ENCODE data around the gene BAZ2B.

BAZ2B gene

DNA sequence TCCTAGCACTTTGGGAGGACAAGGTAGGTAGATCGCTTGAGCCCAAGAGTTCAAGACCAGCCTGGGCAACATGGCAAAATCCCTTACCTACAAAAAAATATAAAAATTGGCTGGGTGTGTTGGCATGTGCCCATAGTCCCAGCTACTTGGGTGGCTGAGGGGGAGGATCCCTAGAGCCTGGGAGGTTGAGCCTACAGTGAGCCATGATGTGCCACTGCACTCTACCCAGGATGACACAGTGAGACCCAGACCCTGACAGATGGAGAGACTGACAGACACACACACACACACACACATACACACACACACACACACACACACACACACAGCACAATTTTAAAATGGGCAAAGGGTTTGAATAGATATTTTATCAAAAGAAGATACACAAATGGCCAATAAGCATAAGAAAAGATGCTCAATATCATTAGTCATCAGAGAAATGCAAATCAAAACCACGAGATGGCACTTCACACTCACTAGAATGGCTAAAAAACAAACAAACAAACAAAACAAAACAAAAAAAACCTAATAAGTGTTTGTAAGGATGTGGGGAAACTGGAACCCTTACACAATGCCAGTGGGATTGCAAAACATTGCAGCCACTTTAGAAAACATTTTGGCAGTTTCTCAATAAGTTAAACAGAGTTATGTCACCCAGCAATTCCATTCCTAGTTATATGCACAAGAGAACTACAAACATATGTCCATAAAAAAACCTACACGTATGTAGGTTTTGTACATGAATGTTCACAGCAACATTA, 42.3 kb downstream of the BAZ2B start:
- no peak for DNase-seq

- no peak for DNase-seq
Observed at GRCh38 chr2:159573294-159573693, 43.1 kb downstream of the BAZ2B start.

DNA sequence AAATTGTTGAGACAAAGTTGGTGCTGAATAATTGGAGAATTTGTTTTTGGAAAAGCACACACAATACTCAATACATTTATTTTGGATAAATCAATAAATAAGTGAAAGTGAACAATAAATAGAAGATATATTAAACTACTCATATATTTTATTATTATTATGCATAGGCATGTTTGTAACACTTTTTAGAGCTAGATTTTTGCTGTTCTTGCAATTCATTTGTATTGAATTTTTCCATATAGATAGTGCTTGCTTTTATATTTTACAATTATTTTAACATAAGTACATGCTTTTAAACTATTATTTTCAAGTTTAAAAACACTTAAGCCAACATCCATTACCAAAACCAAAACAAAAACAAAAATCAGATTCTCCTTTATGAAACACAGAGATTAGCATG, 43.9 kb downstream of the BAZ2B start:
- DNase-seq: no peak

DNA sequence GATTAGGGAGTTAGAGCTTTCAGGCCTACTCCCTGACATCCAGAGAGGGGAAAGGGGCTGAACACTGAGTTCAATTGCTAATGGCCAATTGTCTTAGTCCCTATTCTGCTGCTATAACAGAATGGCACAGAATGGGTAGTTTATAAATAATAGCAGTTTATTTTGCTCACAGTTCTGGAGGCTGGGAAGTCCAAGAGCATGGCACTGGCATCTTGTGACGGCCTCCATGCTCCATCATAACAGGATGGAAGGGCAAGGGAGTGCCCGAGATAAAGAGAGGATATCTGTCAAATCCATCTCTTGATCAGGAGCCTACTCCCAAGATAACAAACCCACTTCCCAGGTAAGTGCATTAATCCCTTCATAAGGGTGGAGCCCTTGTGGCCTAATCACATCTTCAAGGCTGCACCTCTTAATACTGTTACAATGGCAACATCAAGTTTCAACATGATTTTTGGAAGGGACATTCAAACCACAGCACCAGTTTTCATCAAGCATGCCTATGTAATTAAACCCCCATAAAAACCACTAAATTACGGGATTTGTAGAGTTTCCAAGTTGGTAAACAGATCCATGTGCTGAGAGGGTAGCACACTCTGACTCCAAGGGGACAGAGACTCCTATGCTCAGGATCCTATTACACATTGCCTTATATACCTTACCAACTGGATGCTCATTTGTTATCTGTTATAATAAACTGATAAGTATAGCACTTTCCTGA, 44.6 kb downstream of the BAZ2B start:
- no peak for DNase-seq

- DNase-seq: no peak
Observed at GRCh38 chr2:159564081-159564480, 52.3 kb downstream of the BAZ2B start.

DNA sequence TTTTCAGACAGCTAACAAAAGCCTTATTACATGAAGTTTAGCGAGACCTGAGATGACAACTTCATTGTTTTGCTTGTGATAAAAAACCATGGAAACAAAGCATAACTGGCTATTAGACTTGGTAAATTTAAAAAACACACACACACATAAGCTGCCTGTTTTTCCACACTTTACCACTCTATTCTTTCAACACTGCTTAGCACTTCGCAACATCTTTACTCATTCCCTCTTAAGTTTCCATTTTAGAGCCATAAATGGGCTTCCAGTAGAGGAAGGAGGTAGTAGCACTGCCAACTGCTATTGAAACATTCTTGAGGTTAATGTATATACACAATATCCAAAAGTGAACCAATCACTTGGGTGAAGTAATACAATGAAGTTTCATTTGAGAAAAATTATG, 54.1 kb downstream of the BAZ2B start:
- DNase-seq: no peak

- no peak for DNase-seq
Observed at GRCh38 chr2:159561786-159562185, 54.6 kb downstream of the BAZ2B start.

DNA sequence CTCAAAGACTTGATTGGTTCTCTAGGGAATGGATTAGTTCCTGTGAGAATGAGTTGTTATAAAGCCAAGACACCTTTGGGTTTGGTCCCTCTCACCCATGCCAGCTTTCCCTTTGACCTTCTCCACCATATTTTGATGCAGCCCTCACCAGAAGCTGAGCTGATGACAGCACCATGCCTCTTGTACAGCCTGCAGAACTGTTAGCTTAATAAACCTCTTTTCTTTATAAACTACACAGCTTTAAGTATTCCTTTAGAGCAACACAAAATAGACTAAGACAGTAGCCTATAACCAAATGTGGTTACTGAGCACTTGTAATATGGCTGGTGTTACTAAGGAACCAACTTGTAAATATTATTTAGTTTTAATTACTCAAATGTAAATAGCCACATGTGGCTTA, 55.1 kb downstream of the BAZ2B start:
- DNase-seq: no peak

DNA sequence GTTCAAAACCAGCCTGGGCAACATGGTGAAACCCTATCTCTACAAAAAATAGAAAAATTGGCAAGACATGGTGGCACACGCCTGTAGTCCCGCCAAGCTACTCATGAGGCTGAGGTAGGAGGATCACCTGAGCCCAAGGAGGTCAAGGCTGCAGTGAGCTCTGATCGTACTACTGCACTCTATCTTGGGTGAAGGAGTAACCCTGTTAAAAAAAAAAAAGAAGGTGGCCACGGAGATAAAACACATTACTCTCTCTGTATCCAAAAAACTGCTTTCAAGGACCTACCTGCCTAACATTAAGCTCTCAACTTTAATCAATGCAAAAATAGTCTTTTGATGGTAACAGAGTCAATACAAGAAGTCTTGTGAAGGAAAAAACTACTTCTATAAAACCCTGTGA, 57.3 kb downstream of the BAZ2B start:
- DNase-seq: no peak

DNA sequence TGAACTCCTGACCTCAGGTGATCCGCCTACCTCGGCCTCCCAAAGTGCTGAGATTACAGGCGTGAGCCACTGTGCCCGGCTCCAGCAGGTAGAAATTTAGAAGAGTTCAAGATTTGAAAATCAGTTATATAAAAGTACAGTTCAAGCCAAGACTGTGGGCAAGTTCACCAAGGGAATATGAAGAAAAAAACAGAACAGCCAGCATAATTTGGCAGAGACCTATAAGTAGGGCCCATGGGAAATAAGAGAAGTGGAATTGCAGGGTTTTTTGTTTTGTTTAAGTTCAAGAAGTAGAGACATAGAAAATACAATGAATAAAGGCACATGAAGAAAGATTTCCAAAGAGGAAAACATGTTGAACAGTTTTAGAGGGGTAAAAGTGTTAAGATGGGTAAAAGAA, 57.9 kb downstream of the BAZ2B start:
- no peak for DNase-seq

DNA sequence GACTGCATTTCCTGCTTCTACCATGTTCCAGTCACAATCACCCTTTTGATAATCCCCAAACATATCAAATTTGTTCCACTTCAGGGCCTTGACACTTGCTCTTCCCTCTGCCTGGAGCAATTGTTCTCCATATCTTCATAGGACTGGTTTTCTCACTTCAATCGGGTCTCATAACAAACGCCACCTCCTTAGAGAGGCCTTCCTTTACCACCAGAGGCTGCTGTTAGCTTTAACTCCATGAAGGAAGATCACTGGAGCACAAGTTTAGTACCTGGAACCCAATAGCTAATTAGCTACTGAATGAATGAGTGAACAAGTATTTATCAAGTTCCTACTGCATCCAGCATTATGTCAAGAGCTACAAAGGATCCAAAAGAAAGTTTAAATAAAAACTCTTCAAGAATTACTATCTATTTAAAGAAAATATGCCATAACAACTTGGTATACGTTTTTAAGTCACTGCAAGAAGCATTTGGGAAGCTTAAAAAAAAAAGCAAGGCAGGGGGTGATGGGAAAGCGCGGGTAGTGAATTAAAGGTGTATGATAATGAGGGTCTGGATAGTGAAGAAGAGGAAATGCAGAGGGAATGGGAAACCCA, 58.8 kb downstream of the BAZ2B start:
- DNase-seq: no peak

DNA sequence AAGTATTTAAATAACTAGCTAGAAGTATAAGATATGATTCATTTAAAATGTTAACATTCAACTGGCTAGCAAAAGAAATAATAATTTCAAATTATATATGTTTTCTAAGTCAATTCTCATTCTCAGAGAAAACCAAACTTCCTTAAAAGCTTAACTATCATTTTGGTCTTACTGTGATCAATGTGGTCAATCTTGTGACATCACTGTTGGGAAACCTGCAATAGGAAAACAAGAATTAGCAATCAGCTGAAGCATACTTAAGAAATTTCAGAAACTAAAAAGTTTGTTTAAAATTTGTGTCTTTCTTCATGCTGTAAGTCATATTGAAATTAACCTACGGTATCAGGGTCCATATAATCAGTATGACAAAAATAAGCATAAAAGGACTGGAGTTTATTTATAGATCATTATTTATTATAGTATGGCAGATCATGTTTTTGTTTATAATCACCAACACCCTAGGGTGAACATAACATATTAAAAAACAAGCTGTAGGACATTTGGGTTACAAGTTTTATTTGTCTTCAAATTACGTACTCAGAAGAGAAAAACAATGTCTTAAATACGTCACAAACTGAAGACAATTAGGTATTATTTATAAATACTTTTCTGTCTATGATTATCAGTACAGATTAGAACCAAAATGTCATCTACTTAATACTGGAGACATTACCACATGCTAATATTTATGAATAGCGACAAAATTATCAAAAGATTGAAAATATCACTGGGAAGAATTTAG, 60.5 kb downstream of the BAZ2B start:
- no peak for DNase-seq

DNA sequence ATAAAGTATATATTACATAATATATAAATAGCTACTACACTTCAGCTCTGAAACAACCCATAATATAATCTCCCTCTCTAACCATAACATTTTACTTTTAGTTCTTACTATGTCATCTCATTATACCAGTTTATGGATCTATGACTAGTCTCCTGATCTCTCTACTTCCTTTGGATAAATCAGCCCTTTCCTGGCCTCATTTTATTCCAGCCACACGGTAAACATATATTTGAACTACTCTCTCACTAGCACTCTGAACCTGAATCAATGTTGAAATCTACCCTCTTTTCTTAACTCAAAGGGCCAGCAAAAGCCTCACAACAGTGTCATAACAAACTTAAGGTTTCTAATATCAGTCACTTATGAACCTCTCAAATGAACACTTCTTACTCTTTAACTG, 62.6 kb downstream of the BAZ2B start:
- no peak for DNase-seq

GRCh38 chr2:159551806-159552205, 64.5 kb downstream of the BAZ2B start:
- DNase-seq: no peak

DNA sequence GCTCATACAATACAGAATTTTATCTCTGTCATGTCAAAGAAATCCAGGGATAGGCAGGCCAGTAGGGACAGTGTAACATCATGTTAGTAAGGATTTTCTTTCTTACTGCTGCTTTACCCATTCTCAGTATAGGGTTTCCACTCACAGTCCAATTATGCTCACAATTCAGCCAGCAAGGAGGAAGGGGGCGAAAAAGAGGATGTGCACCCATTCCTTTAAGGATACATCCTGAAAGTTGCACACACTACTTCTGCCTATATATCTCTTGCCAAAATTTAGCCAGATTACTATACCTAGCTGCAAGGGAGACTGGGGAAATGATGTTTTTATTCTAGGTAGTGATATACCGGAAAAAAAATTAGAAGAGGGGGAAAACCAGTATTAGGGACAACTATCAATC, 66.1 kb downstream of the BAZ2B start:
- DNase-seq: no peak

DNA sequence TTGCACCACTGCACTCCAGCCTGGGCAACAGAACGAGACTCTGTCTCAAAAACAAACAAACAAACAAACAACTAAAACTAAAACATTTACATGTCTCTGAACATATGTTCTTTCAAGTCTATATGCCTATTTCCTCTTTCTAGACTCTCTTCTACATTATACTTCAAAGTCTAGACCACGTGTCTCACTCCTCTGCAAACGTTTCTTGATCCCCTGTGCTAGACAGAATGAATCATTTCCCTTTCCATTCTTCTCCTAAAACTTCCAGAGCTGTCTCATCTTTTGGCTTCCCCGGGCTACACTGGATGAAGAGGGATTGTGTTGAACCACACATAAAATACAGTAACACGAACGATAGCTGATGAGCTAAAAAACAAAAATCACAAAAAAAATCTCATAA, 67.1 kb downstream of the BAZ2B start:
- DNase-seq: no peak

DNA sequence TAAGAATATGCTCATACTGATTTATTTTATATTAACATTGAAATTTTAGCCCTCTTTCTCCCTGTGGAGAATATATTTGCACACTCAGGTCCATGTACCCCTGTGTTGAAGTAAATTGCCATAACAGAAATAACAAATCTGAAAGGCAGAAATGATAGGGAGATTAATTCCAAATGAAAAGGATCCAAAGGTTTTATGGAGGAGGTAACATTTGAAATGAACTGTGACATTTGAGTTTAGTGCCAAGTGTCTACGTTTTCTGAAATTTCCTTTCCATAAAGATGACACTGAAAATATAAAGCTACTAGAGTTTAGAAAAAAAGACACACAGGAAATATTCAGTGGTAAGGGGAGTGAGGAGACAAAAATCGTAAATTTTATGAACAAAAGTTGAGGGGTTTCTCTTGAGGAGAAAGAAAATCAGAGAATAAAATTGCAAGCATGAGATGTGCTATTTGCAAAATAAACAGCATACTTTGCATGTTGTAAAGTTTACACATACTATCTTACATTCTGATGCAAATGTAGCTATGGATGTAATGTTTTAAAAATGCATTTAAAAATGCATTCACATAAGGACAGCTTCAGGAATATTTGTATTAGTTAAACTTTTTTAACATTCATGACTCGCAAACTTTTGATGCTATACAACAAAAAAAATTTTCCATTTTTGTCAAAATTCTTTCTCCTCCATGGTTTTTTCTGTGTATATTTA, 69.5 kb downstream of the BAZ2B start:
- no peak for DNase-seq

GRCh38 chr2:159546039-159546438, 70.3 kb downstream of the BAZ2B start:
- no peak for DNase-seq

DNA sequence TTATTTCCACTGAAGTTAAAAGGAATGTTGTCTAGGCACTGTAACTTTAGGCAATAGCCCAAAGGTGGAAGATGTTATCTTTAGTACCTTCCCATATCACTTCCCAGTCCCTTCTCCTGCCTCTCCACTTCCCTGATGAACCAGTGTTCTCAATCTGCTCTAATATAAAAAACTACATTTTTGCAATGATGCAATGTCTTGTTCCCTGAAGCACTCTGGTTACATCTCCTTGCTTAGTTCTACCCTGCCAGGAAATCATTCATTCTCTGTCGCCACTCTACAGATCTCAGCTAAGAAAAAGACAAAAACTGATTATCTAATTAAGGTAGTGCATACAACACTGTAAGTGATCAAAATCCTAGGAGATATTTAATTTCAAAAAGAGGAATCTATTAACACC, 71.3 kb downstream of the BAZ2B start:
- no peak for DNase-seq

GRCh38 chr2:159542101-159542500, 74.2 kb downstream of the BAZ2B start:
- no peak for DNase-seq

GRCh38 chr2:159539701-159540100, 76.6 kb downstream of the BAZ2B start:
- no peak for DNase-seq
